ENCODE data around the gene EVC2. TPM values are rescaled to one million over a fixed set of nuclear protein-coding genes. Genes with fewer than 3 reads are reported as not detected.

Gene EVC2
- total RNA-seq, 1 donor from 2014 or later: 1.1 TPM

DNA sequence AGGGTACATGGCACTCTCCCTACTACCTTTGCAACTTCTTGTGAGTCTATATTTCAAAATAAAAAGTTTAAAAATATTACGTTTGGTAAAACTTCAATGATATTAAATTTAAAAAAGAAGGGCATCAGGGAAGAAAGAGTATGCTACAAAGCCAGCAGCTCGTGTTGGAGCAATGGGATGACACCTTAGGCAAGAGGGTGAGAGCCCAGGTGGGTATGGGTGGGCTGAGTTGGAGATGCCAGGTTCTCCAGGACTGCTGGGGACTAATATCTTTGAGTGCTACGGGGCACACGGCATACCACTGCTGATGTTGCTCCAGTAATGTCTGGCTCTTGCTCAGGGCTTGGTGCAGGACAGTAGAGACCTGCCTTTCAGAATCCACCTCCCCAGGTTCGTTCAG, 132.4 kb downstream of the EVC2 start:
- no peak overlapping the region for H3K27ac Mint-ChIP-seq

DNA sequence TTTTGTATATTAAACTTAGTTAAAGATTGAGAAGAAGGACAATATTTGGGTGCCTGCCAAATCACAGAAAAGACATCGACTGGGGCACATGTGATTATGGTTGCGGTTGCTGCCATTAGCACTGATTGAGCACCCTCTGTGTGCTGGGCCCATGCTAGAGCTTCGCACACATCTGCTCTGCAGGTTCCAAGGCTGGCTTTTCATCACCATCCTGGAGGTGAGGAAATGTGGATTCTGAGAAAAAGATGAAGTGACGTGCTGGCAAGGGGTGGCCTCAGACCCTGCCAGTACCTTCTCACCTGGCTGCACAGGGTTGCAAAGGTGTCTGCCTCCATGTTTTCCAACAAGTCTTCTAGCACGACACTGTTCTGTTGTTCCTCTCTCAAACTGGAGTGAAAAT, 134.0 kb downstream of the EVC2 start:
- Mint-ChIP-seq H3K27ac (no peak overlapping the region), H3K4me3 (no peak overlapping the region), H3K4me1 (no peaks in the 10 kb centered on the region), H3K36me3 (ENCODE audit: low read depth) (no peaks in the 10 kb centered on the region), H3K27me3 (no peaks in the 10 kb centered on the region), H3K9me3 (no peaks in the 10 kb centered on the region)
- intact Hi-C loops (cut with micrococcal nuclease): no loop called here
- TF ChIP-seq, protein P1, sequence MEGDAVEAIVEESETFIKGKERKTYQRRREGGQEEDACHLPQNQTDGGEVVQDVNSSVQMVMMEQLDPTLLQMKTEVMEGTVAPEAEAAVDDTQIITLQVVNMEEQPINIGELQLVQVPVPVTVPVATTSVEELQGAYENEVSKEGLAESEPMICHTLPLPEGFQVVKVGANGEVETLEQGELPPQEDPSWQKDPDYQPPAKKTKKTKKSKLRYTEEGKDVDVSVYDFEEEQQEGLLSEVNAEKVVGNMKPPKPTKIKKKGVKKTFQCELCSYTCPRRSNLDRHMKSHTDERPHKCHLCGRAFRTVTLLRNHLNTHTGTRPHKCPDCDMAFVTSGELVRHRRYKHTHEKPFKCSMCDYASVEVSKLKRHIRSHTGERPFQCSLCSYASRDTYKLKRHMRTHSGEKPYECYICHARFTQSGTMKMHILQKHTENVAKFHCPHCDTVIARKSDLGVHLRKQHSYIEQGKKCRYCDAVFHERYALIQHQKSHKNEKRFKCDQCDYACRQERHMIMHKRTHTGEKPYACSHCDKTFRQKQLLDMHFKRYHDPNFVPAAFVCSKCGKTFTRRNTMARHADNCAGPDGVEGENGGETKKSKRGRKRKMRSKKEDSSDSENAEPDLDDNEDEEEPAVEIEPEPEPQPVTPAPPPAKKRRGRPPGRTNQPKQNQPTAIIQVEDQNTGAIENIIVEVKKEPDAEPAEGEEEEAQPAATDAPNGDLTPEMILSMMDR (IDR thresholded peaks at IDR 0.05): no peak
- ATAC-seq (ENCODE audit: low read depth) (no peak), DNase-seq (no peak)
- POLR2A ChIA-PET: no interaction called here
- CTCF ChIA-PET: no interaction called here

More for the DNA sequence above, 132.4 kb downstream of the EVC2 start:
- Mint-ChIP-seq H3K4me3 (no peak overlapping the region), H3K4me1 (no peaks in the 10 kb centered on the region), H3K9me3 (peaks cover 3% of the 10 kb centered on the region), H3K36me3 (ENCODE audit: low read depth) (no peaks in the 10 kb centered on the region), H3K27me3 (no peaks in the 10 kb centered on the region)
- ATAC-seq (ENCODE audit: low read depth): no peak
- TF ChIP-seq, protein P1 (IDR thresholded peaks at IDR 0.05): no peak
- intact Hi-C loops (cut with micrococcal nuclease): no loop called here
- no peak for DNase-seq
- ChIA-PET CTCF (no interaction called here), POLR2A (no interaction called here)

DNA sequence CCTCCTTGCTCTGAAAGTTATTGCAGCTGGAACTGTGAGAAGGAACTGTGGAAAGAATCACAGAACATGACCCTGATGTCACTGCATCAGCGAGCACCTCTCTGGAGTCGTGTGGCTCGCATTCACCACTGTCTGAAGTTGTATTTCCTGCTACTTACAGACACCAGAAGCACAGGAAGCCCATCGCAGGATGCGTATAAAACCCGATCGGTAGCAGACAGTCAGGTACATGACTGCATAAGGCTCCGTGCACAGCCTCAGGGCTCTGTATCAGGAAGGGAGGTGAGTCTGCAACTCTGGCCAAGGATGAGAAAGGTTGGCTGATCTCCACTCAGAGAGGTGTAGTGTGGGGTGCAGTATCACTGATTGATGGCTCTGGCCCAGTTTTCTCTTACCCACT, 134.4 kb downstream of the EVC2 start:
- Mint-ChIP-seq H3K27me3 (no peaks in the 10 kb centered on the region), H3K27ac (no peak overlapping the region), H3K9me3 (no peaks in the 10 kb centered on the region), H3K4me1 (no peaks in the 10 kb centered on the region), H3K4me3 (no peak overlapping the region), H3K36me3 (ENCODE audit: low read depth) (no peaks in the 10 kb centered on the region)
- CTCF ChIA-PET: no interaction called here
- TF ChIP-seq, protein P1 (IDR thresholded peaks at IDR 0.05): no peak
- DNase-seq: no peak
- intact Hi-C loops (cut with micrococcal nuclease): no loop called here
- POLR2A ChIA-PET: no interaction called here
- ATAC-seq (ENCODE audit: low read depth): no peak

DNA sequence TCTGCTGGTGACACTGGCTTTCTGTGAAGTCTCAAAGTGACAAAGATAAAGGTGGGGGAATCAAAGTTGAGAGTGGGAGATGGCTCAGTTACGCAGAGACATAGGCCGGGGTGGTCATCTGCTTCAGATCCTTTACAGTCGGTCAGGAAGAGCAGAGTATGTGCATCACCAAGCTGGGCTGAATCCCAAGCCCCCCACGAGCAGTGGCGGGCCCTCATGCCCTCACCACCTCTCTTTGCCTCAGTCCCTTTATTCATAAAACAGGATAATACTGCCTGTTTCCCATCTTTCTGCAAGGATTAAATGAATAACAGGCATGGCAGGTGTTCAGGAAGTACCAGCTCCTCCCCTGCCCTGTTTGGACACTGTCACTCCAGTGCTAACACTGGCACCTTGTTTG, 135.6 kb downstream of the EVC2 start:
- POLR2A ChIA-PET: no interaction called here
- ATAC-seq (ENCODE audit: low read depth) (no peak), DNase-seq (no peak)
- no peaks in the 10 kb centered on the region for H3K27me3 Mint-ChIP-seq
- TF ChIP-seq, protein P1 (IDR thresholded peaks at IDR 0.05): no peak
- CTCF ChIA-PET: no interaction called here
- no peak overlapping the region for H3K27ac Mint-ChIP-seq
- no peaks in the 10 kb centered on the region for H3K4me1 Mint-ChIP-seq
- no peaks in the 10 kb centered on the region for H3K36me3 Mint-ChIP-seq (ENCODE audit: low read depth)
- H3K4me3 Mint-ChIP-seq: no peak overlapping the region
- intact Hi-C loops (cut with micrococcal nuclease): no loop called here
- H3K9me3 Mint-ChIP-seq: no peaks in the 10 kb centered on the region

DNA sequence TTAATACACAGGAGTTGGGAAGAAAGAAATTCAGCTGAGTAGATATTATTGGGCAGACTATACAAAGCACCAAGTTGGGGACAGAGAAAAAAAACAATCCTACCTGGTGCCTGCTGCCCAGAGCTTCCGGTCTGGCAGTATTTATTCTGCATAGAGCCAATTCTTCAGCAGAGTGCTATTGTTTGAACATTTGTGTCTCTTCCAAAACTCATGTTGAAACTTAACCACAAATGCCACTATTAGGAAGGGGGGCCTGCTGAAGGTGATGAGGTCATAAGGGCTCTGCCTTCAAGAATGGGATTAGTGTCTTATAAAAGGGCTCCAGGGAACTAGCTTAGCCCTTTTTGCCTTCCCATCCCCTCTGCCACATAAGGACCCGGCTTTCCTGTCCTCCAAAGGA, 136.2 kb downstream of the EVC2 start:
- TF ChIP-seq, protein P1 (IDR thresholded peaks at IDR 0.05): no peak
- intact Hi-C loops (cut with micrococcal nuclease): no loop called here

More for the DNA sequence above, 136.2 kb downstream of the EVC2 start:
- ATAC-seq (ENCODE audit: low read depth) (no peak), DNase-seq (no peak)
- H3K9me3 Mint-ChIP-seq: no peaks in the 10 kb centered on the region
- H3K27me3 Mint-ChIP-seq: no peaks in the 10 kb centered on the region
- H3K36me3 Mint-ChIP-seq (ENCODE audit: low read depth): no peaks in the 10 kb centered on the region
- POLR2A ChIA-PET: no interaction called here
- no peaks in the 10 kb centered on the region for H3K4me1 Mint-ChIP-seq
- no peak overlapping the region for H3K27ac Mint-ChIP-seq
- no peak overlapping the region for H3K4me3 Mint-ChIP-seq
- CTCF ChIA-PET: no interaction called here

All from activated B cell treated with CpG ODN at 0.5 μM for 24 hours (primary cell).